ENCODE data around the gene MLST8.

The MLST8 gene

DNA sequence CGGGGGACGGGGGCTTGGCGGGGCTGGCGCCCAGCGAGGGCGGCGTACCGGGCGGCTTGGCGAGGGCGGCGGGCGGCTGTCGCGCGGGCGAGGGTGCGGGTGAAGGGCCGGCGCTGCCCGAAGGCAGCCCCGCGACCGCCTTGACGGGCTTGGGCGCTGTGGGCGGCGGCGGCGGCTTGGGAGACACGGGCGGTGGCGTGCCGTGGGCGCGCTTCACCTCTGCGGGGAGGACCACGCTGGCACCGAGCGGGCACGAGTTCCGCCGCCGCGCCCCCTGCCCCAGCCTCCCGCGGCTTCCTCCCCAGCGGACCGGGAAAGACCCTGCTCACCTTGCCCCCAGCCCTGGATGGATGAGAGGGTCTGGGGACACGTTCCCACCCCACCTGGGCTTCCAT, 26.1 kb upstream of the MLST8 start:
- DNase-seq (ENCODE audit: low read depth), result no peak
- TF ChIP-seq MYC (IDR thresholded peaks at IDR 0.05; ENCODE audit: low read depth, low read length) (no peak), POLR2A (IDR thresholded peaks at IDR 0.05; ENCODE audit: extremely low read depth, insufficient read length) (no peak), MAX (IDR thresholded peaks at IDR 0.05; ENCODE audit: low read depth, low read length) (no peak)
- TF ChIP-seq, protein P1, sequence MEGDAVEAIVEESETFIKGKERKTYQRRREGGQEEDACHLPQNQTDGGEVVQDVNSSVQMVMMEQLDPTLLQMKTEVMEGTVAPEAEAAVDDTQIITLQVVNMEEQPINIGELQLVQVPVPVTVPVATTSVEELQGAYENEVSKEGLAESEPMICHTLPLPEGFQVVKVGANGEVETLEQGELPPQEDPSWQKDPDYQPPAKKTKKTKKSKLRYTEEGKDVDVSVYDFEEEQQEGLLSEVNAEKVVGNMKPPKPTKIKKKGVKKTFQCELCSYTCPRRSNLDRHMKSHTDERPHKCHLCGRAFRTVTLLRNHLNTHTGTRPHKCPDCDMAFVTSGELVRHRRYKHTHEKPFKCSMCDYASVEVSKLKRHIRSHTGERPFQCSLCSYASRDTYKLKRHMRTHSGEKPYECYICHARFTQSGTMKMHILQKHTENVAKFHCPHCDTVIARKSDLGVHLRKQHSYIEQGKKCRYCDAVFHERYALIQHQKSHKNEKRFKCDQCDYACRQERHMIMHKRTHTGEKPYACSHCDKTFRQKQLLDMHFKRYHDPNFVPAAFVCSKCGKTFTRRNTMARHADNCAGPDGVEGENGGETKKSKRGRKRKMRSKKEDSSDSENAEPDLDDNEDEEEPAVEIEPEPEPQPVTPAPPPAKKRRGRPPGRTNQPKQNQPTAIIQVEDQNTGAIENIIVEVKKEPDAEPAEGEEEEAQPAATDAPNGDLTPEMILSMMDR (IDR thresholded peaks at IDR 0.05; ENCODE audit: low read depth, low read length), result no peak
- no peak overlapping the region for H3K4me3 ChIP-seq (ENCODE audit: low read depth, low read length)

DNA sequence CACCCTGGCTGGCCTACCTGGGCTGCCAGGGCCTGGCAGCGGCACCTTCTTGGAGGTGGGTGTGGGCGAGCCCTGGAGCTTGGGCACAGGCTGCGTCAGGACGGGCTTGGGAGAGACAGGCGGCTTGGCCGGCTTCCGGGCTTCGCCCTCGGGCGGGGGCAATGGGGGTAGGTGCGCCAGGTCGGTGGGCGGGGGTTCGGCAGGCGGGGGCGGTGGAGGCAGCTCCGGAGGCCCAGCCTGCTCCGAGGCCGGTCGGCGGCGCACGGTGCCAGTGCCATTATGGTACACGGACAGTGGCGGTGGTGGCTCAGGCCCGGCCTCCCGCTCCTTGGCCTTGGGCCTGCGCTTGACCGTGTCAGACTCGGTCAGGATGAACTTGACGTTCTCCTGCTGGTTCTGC, 25.7 kb upstream of the MLST8 start:
- no peak for DNase-seq (ENCODE audit: low read depth)
- no peak for TF ChIP-seq MYC (IDR thresholded peaks at IDR 0.05; ENCODE audit: low read depth, low read length)
- TF ChIP-seq POLR2A (IDR thresholded peaks at IDR 0.05; ENCODE audit: extremely low read depth, insufficient read length), result no peak
- no peak for TF ChIP-seq MAX (IDR thresholded peaks at IDR 0.05; ENCODE audit: low read depth, low read length)
- TF ChIP-seq, protein P1 (IDR thresholded peaks at IDR 0.05; ENCODE audit: low read depth, low read length), result no peak
- no peak overlapping the region for H3K4me3 ChIP-seq (ENCODE audit: low read depth, low read length)

- TF ChIP-seq POLR2A (IDR thresholded peaks at IDR 0.05; ENCODE audit: extremely low read depth, insufficient read length) (no peak), MAX (IDR thresholded peaks at IDR 0.05; ENCODE audit: low read depth, low read length) (no peak), MYC (IDR thresholded peaks at IDR 0.05; ENCODE audit: low read depth, low read length) (no peak)
- TF ChIP-seq, protein P1 (IDR thresholded peaks at IDR 0.05; ENCODE audit: low read depth, low read length), result no peak
- H3K4me3 ChIP-seq (ENCODE audit: low read depth, low read length), result no peak overlapping the region
- no peak for DNase-seq (ENCODE audit: low read depth)
Observed at GRCh38 chr16:2180461-2180860, 24.8 kb upstream of the MLST8 start.

GRCh38 chr16:2180962-2181923, 24.0 kb upstream of the MLST8 start:
- DNase-seq (ENCODE audit: low read depth), result no peak
- H3K4me3 ChIP-seq (ENCODE audit: low read depth, low read length), result no peak overlapping the region
- TF ChIP-seq POLR2A (IDR thresholded peaks at IDR 0.05; ENCODE audit: extremely low read depth, insufficient read length) (no peak), MAX (IDR thresholded peaks at IDR 0.05; ENCODE audit: low read depth, low read length) (no peak), MYC (IDR thresholded peaks at IDR 0.05; ENCODE audit: low read depth, low read length) (no peak)
- TF ChIP-seq, protein P1 (IDR thresholded peaks at IDR 0.05; ENCODE audit: low read depth, low read length), result no peak

DNA sequence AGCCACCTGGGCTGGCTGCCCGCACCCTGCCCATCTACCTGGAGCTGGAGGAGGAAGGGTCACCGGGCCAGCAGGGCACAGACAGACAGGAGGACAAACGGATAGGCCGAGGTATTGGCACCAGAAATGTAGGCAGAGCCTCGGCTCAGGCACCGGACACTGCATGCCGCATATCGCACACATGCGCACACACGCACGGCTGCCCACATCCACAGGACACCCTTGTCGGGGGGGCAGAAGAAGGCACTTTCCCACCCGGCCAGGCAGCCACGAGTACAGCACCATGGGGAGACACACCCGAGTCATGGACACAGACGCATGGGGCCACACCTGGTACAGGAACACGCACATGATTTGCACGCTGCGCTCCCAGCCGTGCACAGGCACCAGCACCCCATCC, 23.3 kb upstream of the MLST8 start:
- DNase-seq (ENCODE audit: low read depth), result no peak
- TF ChIP-seq MYC (IDR thresholded peaks at IDR 0.05; ENCODE audit: low read depth, low read length) (no peak), POLR2A (IDR thresholded peaks at IDR 0.05; ENCODE audit: extremely low read depth, insufficient read length) (no peak), MAX (IDR thresholded peaks at IDR 0.05; ENCODE audit: low read depth, low read length) (no peak)
- TF ChIP-seq, protein P1 (IDR thresholded peaks at IDR 0.05; ENCODE audit: low read depth, low read length), result no peak
- H3K4me3 ChIP-seq (ENCODE audit: low read depth, low read length), result no peak overlapping the region

Measured in NB4 (cell line).